GM18499 (cell line): ENCODE results near the gene ST3GAL2.
"Not testable (repeated sequence)": the region's sequence is repeated elsewhere in the genome, so short reads cannot be mapped to it uniquely, and the experiment has no call there.

Experiments
- ATAC-seq: cut with Tn5 transposase; IDR thresholded peaks from one replicate; pipeline ENCODE4 v1.9.1; 2021; ENCODE audit warnings: moderate number of reproducible peaks; ENCODE audit not compliant: insufficient read depth, unreplicated experiment

ST3GAL2 gene

GRCh38 chr16:70359552-70359951 lies 79.3 kb downstream of the ST3GAL2 start:
- no peak for ATAC-seq

- no peak for ATAC-seq
Observed at GRCh38 chr16:70349783-70350182, 89.1 kb downstream of the ST3GAL2 start.

- ATAC-seq, result no peak
Observed at GRCh38 chr16:70348991-70349390, 89.9 kb downstream of the ST3GAL2 start.

DNA sequence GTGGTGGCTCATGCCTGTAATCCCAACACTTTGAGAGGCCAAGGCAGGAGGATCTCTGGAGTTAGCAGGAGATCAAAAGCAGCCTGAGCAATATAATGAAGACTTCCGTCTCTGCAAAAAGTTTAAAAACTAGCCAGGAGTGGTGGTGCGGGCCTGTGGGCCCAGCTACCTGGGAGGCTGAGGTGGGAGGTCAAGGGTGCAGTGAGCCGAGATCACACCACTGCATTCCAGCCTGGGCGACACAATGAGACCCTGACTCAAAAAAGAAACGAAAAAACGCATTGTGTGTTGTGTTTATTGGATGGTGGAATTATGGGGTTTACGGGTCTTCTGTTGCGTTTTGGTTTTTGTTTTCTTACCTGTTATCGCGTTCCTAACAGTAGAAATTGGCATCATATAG lies 93.1 kb downstream of the ST3GAL2 start:
- ATAC-seq, result no peak

GRCh38 chr16:70342016-70342415 lies 96.9 kb downstream of the ST3GAL2 start:
- ATAC-seq, result no peak

GRCh38 chr16:70341600-70341999 lies 97.3 kb downstream of the ST3GAL2 start:
- no peak for ATAC-seq

DNA sequence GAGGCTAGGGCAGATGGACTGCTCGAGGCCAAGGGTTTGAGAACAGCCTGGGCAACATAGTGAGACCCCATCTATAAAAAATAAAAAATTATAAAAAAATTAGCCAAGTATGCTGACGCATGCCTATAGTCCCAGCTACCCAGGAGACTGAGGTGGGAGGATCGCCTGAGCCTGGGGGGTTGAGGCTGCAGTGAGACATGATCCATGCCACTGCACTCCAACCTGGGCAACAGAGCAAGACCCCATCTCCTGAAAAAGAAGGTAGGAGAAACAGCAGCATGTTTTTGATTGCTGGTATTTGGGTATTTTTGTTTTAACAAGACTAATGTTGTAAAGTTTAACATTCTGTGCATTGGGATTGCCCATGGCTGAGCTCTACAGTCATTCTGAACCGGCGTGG lies 101.1 kb downstream of the ST3GAL2 start:
- no peak for ATAC-seq

GRCh38 chr16:70332728-70333127 lies 106.2 kb downstream of the ST3GAL2 start:
- ATAC-seq, result not testable (repeated sequence)

DNA sequence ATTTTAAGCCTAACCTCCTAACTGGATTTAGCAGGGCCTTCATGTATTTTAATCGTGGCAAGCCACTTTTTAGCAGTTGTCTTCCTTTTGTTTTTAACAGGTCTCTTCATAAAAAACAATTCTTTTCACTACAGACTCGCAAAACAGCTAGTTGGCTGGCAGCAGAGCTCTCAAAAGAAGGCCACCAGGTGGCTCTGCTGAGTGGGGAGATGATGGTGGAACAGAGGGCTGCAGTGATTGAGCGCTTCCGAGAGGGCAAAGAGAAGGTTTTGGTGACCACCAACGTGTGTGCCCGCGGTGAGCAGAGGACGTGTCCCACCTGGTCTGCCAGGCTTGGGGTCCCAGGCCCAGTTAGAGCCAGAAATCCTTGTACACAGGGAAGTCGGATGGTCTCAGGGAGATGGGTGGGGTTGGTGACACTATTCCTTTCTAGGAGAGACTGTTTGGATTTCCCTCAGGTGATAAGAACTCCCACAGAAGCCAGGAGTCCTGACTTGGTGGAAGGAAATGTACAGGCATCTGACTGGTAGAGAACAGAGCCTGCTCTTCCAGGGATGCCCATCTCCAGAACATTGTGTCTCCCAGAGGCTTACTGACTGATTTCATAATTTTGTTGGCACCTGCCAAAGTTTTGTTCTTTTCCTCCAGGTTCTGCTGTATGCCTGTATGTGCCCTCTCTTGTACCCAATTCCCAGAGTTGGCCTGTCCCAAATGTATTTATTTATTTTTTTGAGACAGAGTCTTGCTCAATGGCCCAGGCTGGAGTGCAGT lies 107.1 kb downstream of the ST3GAL2 start:
- no peak for ATAC-seq

GRCh38 chr16:70331091-70331490 lies 107.8 kb downstream of the ST3GAL2 start:
- ATAC-seq, result no peak
